GM21515 (cell line): Measurements from ENCODE around the gene TMEM39B.
A peak's percentile ranks its signal among the peaks of the same experiment; 100 is the strongest.
"Not testable (repeated sequence)": the region's sequence is repeated elsewhere in the genome, so short reads cannot be mapped to it uniquely, and the experiment has no call there.

Experiments used
- ATAC-seq: cut with Tn5 transposase; IDR thresholded peaks from one replicate; pipeline ENCODE4 v1.9.1; 2021; ENCODE audit not compliant: unreplicated experiment

Gene TMEM39B

GRCh38 chr1:32072622-32073298 is at the start of gene TMEM39B:
TSS of gene TMEM39B (plus strand) at chr1:32072939. CDS start at chr1:32073048, 109 bp downstream.
- peak; percentile 80 for ATAC-seq

GRCh38 chr1:32023351-32023750 is 49.4 kb upstream of the TMEM39B start:
- ATAC-seq, result no peak

GRCh38 chr1:32025515-32025914 is 47.2 kb upstream of the TMEM39B start:
- no peak for ATAC-seq

GRCh38 chr1:32028746-32029145 is 44.0 kb upstream of the TMEM39B start:
- ATAC-seq, result no peak

GRCh38 chr1:32031578-32032274 is 41.0 kb upstream of the TMEM39B start:
- no peak for ATAC-seq

GRCh38 chr1:32032275-32032615 is 40.5 kb upstream of the TMEM39B start:
- ATAC-seq, result no peak

GRCh38 chr1:32035119-32035518 is 37.6 kb upstream of the TMEM39B start:
- no peak for ATAC-seq

- no peak for ATAC-seq
Observed at GRCh38 chr1:32040711-32041110, 32.0 kb upstream of the TMEM39B start.

- no peak for ATAC-seq
Observed at GRCh38 chr1:32042330-32042729, 30.4 kb upstream of the TMEM39B start.

- ATAC-seq, result no peak
Observed at GRCh38 chr1:32044234-32044633, 28.5 kb upstream of the TMEM39B start.

- ATAC-seq, result no peak
Observed at GRCh38 chr1:32045772-32046171, 27.0 kb upstream of the TMEM39B start.

- no peak for ATAC-seq
Observed at GRCh38 chr1:32047701-32048100, 25.0 kb upstream of the TMEM39B start.

GRCh38 chr1:32048440-32048839 is 24.3 kb upstream of the TMEM39B start:
- no peak for ATAC-seq

- ATAC-seq, result no peak
Observed at GRCh38 chr1:32051706-32052105, 21.0 kb upstream of the TMEM39B start.

- no peak for ATAC-seq
Observed at GRCh38 chr1:32052887-32053286, 19.9 kb upstream of the TMEM39B start.

- no peak for ATAC-seq
Observed at GRCh38 chr1:32055416-32055815, 17.3 kb upstream of the TMEM39B start.

GRCh38 chr1:32056598-32056997 is 16.1 kb upstream of the TMEM39B start:
- ATAC-seq, result no peak

- no peak for ATAC-seq
Observed at GRCh38 chr1:32060914-32061313, 11.8 kb upstream of the TMEM39B start.

- ATAC-seq, result no peak
Observed at GRCh38 chr1:32062867-32063230, 9.9 kb upstream of the TMEM39B start.

GRCh38 chr1:32063261-32063681 is 9.5 kb upstream of the TMEM39B start:
- no peak for ATAC-seq

GRCh38 chr1:32065613-32066488 is 6.9 kb upstream of the TMEM39B start:
- not testable (repeated sequence) for ATAC-seq

GRCh38 chr1:32066489-32066873 is 6.3 kb upstream of the TMEM39B start:
- ATAC-seq, result no peak
